Osteoblast (primary cell): ENCODE measurements around the gene RGS8. TPM values are rescaled to one million over a fixed set of nuclear protein-coding genes. Genes with fewer than 3 reads are reported as not detected.

Experiments used
- DNase-seq: peaks from one replicate; pipeline ENCODE4 v3.0.0; 2011; ENCODE audit warnings: low spot score, mixed read lengths; ENCODE audit not compliant: insufficient read length; ENCODE audit errors: missing footprints
- H2AFZ ChIP-seq: 2 replicates; pipeline ENCODE4 v1.6.0; 2011; ENCODE audit warnings: mild to moderate bottlenecking, low read length
- H3K27ac ChIP-seq: 2 replicates; pipeline ENCODE4 v1.5.1; 2011; ENCODE audit warnings: mild to moderate bottlenecking, low read depth, low read length, moderate library complexity
- H3K27me3 ChIP-seq: 2 replicates; pipeline ENCODE4 v1.6.0; 2012; ENCODE audit warnings: mild to moderate bottlenecking, control low read depth, inconsistent platforms, low read length, moderate library complexity; ENCODE audit not compliant: insufficient read depth
- H3K36me3 ChIP-seq: 2 replicates; pipeline ENCODE4 v1.5.1; 2011; ENCODE audit warnings: mild to moderate bottlenecking, low read length, control low read depth, moderate library complexity; ENCODE audit not compliant: insufficient read depth
- H3K4me1 ChIP-seq: 2 replicates; pipeline ENCODE4 v1.5.1; 2011; ENCODE audit warnings: mild to moderate bottlenecking, low read length, control low read depth, moderate library complexity; ENCODE audit not compliant: insufficient read depth
- H3K4me2 ChIP-seq: 2 replicates; pipeline ENCODE4 v1.6.0; 2011; ENCODE audit warnings: mild to moderate bottlenecking, low read length; ENCODE audit not compliant: insufficient read depth
- H3K4me3 ChIP-seq: fragments of 200-600 bp; sonication (generic); 3 replicates; pipeline ENCODE4 v1.5.1; 2012; ENCODE audit warnings: mild to moderate bottlenecking, low read length, inconsistent platforms; ENCODE audit not compliant: insufficient read depth
- H3K79me2 ChIP-seq: 2 replicates; pipeline ENCODE4 v1.6.0; 2012; ENCODE audit warnings: mild to moderate bottlenecking, low read length, control low read depth, inconsistent platforms; ENCODE audit not compliant: insufficient read depth
- H3K9me3 ChIP-seq: 2 replicates; pipeline ENCODE4 v1.5.1; 2011; ENCODE audit warnings: low read depth, low read length, control low read depth
- H4K20me1 ChIP-seq: 2 replicates; pipeline ENCODE4 v1.6.0; 2012; ENCODE audit warnings: mild to moderate bottlenecking, low read length, control low read depth; ENCODE audit not compliant: insufficient read depth
- total RNA-seq: library from RNA; depleted of rRNA; stranded (reverse); fragments of >200 nt; gene quantifications from 2 replicates; pipeline ENCODE4 v1.2.3, GENCODE V29; 2012
- TF ChIP-seq, protein P1 (sequence below): IDR thresholded peaks from 2 replicates; pipeline ENCODE4 v1.5.1; 2011; ENCODE audit warnings: mild to moderate bottlenecking, low read depth, low read length, moderate library complexity; ENCODE audit errors: extremely low read depth

Gene RGS8
- total RNA-seq, 1 donor, result not detected

DNA sequence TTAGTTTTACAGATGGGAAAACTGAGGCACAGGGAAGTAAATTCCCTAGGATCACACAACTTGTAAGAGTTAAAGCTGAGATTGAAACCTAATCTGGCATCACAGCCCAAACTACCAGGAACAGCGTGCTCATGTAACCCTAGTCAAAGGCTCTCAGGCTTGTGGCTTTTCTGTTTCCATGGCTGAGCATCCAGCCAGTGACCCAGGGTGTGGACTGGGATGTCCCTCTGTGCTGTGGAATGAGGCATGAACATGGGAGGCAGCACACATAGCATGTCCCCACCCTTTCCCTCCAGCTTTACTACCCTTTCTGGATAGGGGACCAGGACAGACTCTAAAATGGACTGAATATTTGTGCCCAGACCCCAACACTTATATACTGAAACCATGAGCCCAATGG, 45.1 kb downstream of the RGS8 start:
- no peaks in the 10 kb centered on the region for H3K79me2 ChIP-seq

DNA sequence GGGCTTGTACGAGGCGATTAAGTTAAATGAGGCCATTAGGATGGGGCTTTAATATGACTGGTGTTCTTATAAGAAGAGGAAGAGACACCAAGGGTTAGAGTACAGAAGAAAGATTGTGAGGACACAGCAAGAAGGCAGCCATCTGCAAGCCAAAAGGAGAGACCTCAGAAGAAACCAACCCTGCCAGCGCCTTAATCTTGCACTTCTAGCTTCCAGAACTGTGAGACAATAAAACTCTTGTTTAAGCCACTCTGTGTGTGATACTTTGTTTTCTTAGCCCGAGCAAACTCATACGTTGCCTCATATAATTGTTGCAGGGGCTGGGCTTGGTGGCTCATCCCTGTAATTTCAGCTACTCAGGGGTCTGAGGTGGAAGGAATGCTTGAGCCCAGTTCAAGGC, 46.6 kb downstream of the RGS8 start:
- no peaks in the 10 kb centered on the region for H3K9me3 ChIP-seq
- no peaks in the 10 kb centered on the region for H3K4me1 ChIP-seq
- no peak for DNase-seq
- H3K4me3 ChIP-seq, result no peak overlapping the region
- TF ChIP-seq, protein P1, sequence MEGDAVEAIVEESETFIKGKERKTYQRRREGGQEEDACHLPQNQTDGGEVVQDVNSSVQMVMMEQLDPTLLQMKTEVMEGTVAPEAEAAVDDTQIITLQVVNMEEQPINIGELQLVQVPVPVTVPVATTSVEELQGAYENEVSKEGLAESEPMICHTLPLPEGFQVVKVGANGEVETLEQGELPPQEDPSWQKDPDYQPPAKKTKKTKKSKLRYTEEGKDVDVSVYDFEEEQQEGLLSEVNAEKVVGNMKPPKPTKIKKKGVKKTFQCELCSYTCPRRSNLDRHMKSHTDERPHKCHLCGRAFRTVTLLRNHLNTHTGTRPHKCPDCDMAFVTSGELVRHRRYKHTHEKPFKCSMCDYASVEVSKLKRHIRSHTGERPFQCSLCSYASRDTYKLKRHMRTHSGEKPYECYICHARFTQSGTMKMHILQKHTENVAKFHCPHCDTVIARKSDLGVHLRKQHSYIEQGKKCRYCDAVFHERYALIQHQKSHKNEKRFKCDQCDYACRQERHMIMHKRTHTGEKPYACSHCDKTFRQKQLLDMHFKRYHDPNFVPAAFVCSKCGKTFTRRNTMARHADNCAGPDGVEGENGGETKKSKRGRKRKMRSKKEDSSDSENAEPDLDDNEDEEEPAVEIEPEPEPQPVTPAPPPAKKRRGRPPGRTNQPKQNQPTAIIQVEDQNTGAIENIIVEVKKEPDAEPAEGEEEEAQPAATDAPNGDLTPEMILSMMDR, result no peak
- H3K36me3 ChIP-seq, result no peaks in the 10 kb centered on the region
- no peak overlapping the region for H2AFZ ChIP-seq
- H3K27ac ChIP-seq, result no peak overlapping the region
- H3K27me3 ChIP-seq, result no peaks in the 10 kb centered on the region
- H4K20me1 ChIP-seq, result no peaks in the 10 kb centered on the region
- H3K4me2 ChIP-seq, result no peak overlapping the region
- no peaks in the 10 kb centered on the region for H3K79me2 ChIP-seq

More for the DNA sequence above, 45.1 kb downstream of the RGS8 start:
- no peaks in the 10 kb centered on the region for H3K4me1 ChIP-seq
- no peaks in the 10 kb centered on the region for H3K9me3 ChIP-seq
- no peak overlapping the region for H3K4me2 ChIP-seq
- TF ChIP-seq, protein P1, result no peak
- no peak overlapping the region for H3K4me3 ChIP-seq
- H4K20me1 ChIP-seq, result no peaks in the 10 kb centered on the region
- no peaks in the 10 kb centered on the region for H3K27me3 ChIP-seq
- H2AFZ ChIP-seq, result no peak overlapping the region
- no peak overlapping the region for H3K27ac ChIP-seq
- no peak for DNase-seq
- H3K36me3 ChIP-seq, result no peaks in the 10 kb centered on the region

DNA sequence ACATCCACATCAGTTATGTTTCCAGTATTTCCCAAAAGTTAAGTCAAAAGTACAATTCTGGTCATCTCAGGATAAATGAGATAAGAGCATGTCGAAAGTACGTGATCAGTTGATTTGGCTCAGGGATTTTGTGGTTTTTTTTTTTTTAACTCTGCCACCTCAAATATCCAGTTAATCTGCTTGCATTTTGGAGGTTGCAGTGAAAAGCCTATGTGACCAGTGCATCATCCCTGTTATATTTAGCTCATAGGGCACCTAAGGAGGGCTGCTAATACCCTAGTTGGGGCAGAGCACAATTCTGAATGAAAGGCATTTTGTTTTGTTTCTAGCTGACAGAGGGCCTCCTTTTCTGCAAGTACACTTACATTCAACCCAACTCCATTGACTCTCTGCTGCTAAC, 48.5 kb downstream of the RGS8 start:
- Histone ChIP-seq H3K4me3 (no peak overlapping the region), H4K20me1 (no peaks in the 10 kb centered on the region), H3K36me3 (no peaks in the 10 kb centered on the region), H3K9me3 (no peaks in the 10 kb centered on the region), H3K4me1 (no peaks in the 10 kb centered on the region), H3K79me2 (no peaks in the 10 kb centered on the region), H3K27ac (no peak overlapping the region), H3K27me3 (no peaks in the 10 kb centered on the region), H3K4me2 (no peak overlapping the region), H2AFZ (no peak overlapping the region)
- TF ChIP-seq, protein P1, result no peak
- no peak for DNase-seq

Other genes with a start within 250 kb of the RGS8 start
- gene RGSL1, start 234.4 kb downstream of the RGS8 start, total RNA-seq, result not detected in 2 replicates
- gene RNASEL, start 95.3 kb downstream of the RGS8 start, total RNA-seq, result 7.2 and 9.1 TPM in 2 replicates
- gene RGS16, start 80.2 kb downstream of the RGS8 start, total RNA-seq, result under 0.01 and 0.29 TPM in 2 replicates
- gene NPL, start 105.2 kb upstream of the RGS8 start, total RNA-seq, result 1.5 and 2.5 TPM in 2 replicates
- 107 and 118 TPM in 2 replicates for gene DHX9, start 154.8 kb upstream of the RGS8 start, total RNA-seq